ENCODE data around the gene IGHMBP2. TPM values are rescaled to one million over a fixed set of nuclear protein-coding genes. Genes with fewer than 3 reads are reported as not detected.

Gene IGHMBP2
- total RNA-seq, 1 donor from 2014 or later = 30.1 TPM

DNA sequence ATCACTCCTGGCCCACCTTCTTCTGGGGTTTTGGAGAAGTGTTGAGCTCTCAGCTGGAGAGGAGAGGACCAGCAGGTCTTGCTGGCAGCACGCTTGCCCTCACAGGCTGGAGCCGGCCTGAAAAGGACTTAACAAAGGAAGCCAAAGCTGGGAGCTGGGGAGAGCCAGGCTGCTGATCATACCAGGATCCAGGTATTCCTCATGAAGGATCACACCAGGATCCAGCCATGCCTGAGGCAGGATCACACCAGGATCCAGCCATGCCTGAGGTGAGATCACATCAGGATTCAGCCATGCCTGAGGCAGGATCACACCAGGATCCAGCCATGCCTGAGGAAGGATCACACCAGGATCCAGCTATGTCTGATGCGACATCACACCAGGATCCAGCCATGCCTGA is 60.1 kb downstream of the IGHMBP2 start:
- no peaks in the 10 kb centered on the region for H3K4me1 Mint-ChIP-seq
- no peak overlapping the region for H3K27ac Mint-ChIP-seq (ENCODE audit: unreplicated experiment)
- no peaks in the 10 kb centered on the region for H3K27me3 Mint-ChIP-seq (ENCODE audit: low read depth)
- H3K9me3 Mint-ChIP-seq = no peaks in the 10 kb centered on the region
- no peaks in the 10 kb centered on the region for H3K36me3 Mint-ChIP-seq (ENCODE audit: low read depth)
- no peak for DNase-seq (ENCODE audit: low read depth, low spot score)
- H3K4me3 Mint-ChIP-seq = no peak overlapping the region
- TF ChIP-seq, protein P1, sequence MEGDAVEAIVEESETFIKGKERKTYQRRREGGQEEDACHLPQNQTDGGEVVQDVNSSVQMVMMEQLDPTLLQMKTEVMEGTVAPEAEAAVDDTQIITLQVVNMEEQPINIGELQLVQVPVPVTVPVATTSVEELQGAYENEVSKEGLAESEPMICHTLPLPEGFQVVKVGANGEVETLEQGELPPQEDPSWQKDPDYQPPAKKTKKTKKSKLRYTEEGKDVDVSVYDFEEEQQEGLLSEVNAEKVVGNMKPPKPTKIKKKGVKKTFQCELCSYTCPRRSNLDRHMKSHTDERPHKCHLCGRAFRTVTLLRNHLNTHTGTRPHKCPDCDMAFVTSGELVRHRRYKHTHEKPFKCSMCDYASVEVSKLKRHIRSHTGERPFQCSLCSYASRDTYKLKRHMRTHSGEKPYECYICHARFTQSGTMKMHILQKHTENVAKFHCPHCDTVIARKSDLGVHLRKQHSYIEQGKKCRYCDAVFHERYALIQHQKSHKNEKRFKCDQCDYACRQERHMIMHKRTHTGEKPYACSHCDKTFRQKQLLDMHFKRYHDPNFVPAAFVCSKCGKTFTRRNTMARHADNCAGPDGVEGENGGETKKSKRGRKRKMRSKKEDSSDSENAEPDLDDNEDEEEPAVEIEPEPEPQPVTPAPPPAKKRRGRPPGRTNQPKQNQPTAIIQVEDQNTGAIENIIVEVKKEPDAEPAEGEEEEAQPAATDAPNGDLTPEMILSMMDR (conservative IDR thresholded peaks at IDR 0.05) = no peak

GRCh38 chr11:68965901-68966853 is 62.5 kb downstream of the IGHMBP2 start:
- peaks cover under 1% of the 10 kb centered on the region for H3K27me3 Mint-ChIP-seq (ENCODE audit: low read depth)
- TF ChIP-seq, protein P1 (conservative IDR thresholded peaks at IDR 0.05) = no peak
- no peaks in the 10 kb centered on the region for H3K9me3 Mint-ChIP-seq
- no peak overlapping the region for H3K27ac Mint-ChIP-seq (ENCODE audit: unreplicated experiment)
- no peak overlapping the region for H3K4me3 Mint-ChIP-seq
- H3K4me1 Mint-ChIP-seq = no peaks in the 10 kb centered on the region
- DNase-seq (ENCODE audit: low read depth, low spot score) = no peak
- H3K36me3 Mint-ChIP-seq (ENCODE audit: low read depth) = no peaks in the 10 kb centered on the region

GRCh38 chr11:68966894-68967780 is 63.4 kb downstream of the IGHMBP2 start:
- Mint-ChIP-seq H3K36me3 (ENCODE audit: low read depth) (no peaks in the 10 kb centered on the region), H3K9me3 (no peaks in the 10 kb centered on the region), H3K4me3 (no peak overlapping the region), H3K4me1 (no peaks in the 10 kb centered on the region), H3K27ac (ENCODE audit: unreplicated experiment) (no peak overlapping the region), H3K27me3 (ENCODE audit: low read depth) (peaks cover 5% of the 10 kb centered on the region)
- no peak for DNase-seq (ENCODE audit: low read depth, low spot score)
- TF ChIP-seq, protein P1 (conservative IDR thresholded peaks at IDR 0.05) = no peak

GRCh38 chr11:68968306-68969250 is 64.9 kb downstream of the IGHMBP2 start:
- Mint-ChIP-seq H3K4me3 (no peak overlapping the region), H3K27ac (ENCODE audit: unreplicated experiment) (no peak overlapping the region), H3K4me1 (no peaks in the 10 kb centered on the region), H3K36me3 (ENCODE audit: low read depth) (no peaks in the 10 kb centered on the region), H3K27me3 (ENCODE audit: low read depth) (peaks cover 10% of the 10 kb centered on the region), H3K9me3 (no peaks in the 10 kb centered on the region)
- no peak for DNase-seq (ENCODE audit: low read depth, low spot score)
- TF ChIP-seq, protein P1 (conservative IDR thresholded peaks at IDR 0.05) = no peak

DNA sequence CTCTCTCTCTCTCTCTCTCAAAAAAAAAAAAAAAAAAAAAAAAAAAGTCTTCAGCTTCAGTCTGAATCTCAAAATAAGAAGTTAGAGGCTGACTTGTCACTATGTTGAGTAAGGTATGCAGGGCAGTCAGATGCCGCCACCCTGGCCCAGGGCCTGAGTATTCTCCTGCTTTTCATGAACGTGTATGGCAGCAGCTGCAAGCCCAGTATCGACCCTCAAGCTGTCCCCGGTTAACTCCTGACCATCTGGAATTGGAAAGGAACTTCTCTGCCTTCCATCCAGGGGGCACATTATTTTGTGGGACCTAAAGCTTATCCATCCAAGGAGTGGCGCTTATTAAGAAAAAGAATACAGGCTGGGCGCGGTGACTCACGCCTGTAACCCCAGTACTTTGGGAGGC is 65.7 kb downstream of the IGHMBP2 start:
- no peaks in the 10 kb centered on the region for H3K36me3 Mint-ChIP-seq (ENCODE audit: low read depth)
- no peaks in the 10 kb centered on the region for H3K9me3 Mint-ChIP-seq
- H3K27ac Mint-ChIP-seq (ENCODE audit: unreplicated experiment) = no peak overlapping the region
- no peaks in the 10 kb centered on the region for H3K4me1 Mint-ChIP-seq
- DNase-seq (ENCODE audit: low read depth, low spot score) = no peak
- TF ChIP-seq, protein P1 (conservative IDR thresholded peaks at IDR 0.05) = no peak
- H3K27me3 Mint-ChIP-seq (ENCODE audit: low read depth) = peaks cover 10% of the 10 kb centered on the region
- no peak overlapping the region for H3K4me3 Mint-ChIP-seq

Data from neural crest cell (in vitro differentiated cells).